Rectal smooth muscle tissue (tissue), 1 donor: ENCODE measurements around the gene RALGAPA2.

Source experiments
- H3K27ac ChIP-seq: one replicate; pipeline ENCODE4 v1.7.0; 2013; ENCODE audit warnings: low read depth, low read length, inconsistent platforms
- H3K27me3 ChIP-seq: one replicate; pipeline ENCODE4 v1.7.0; 2013; ENCODE audit warnings: low read length; ENCODE audit not compliant: control insufficient read depth, insufficient read depth
- H3K36me3 ChIP-seq: one replicate; pipeline ENCODE4 v1.7.0; 2013; ENCODE audit warnings: low read length; ENCODE audit not compliant: control insufficient read depth, insufficient read depth
- H3K4me1 ChIP-seq: one replicate; pipeline ENCODE4 v1.7.0; 2013; ENCODE audit warnings: low read length; ENCODE audit not compliant: control insufficient read depth, insufficient read depth
- H3K4me3 ChIP-seq: one replicate; pipeline ENCODE4 v1.7.0; 2013; ENCODE audit warnings: low read length
- H3K9ac ChIP-seq: one replicate; pipeline ENCODE4 v1.7.0; 2013; ENCODE audit warnings: low read length

RALGAPA2 gene

GRCh38 chr20:20399531-20400500, 312.6 kb downstream of the RALGAPA2 start:
- H3K36me3 ChIP-seq = no peaks in the 10 kb centered on the region
- no peak overlapping the region for H3K4me3 ChIP-seq
- no peak overlapping the region for H3K9ac ChIP-seq
- no peaks in the 10 kb centered on the region for H3K4me1 ChIP-seq
- no peak overlapping the region for H3K27ac ChIP-seq
- H3K27me3 ChIP-seq = no peaks in the 10 kb centered on the region

GRCh38 chr20:20398123-20398522, 314.3 kb downstream of the RALGAPA2 start:
- H3K4me3 ChIP-seq = no peak overlapping the region
- no peaks in the 10 kb centered on the region for H3K36me3 ChIP-seq
- no peak overlapping the region for H3K9ac ChIP-seq
- no peaks in the 10 kb centered on the region for H3K4me1 ChIP-seq
- H3K27ac ChIP-seq = no peak overlapping the region
- H3K27me3 ChIP-seq = no peaks in the 10 kb centered on the region

- no peak overlapping the region for H3K9ac ChIP-seq
- no peak overlapping the region for H3K27ac ChIP-seq
- H3K27me3 ChIP-seq = no peaks in the 10 kb centered on the region
- H3K4me1 ChIP-seq = no peaks in the 10 kb centered on the region
- peaks cover 3% of the 10 kb centered on the region for H3K36me3 ChIP-seq
- no peak overlapping the region for H3K4me3 ChIP-seq
Measured at GRCh38 chr20:20396794-20397193, 315.6 kb downstream of the RALGAPA2 start.

- Histone ChIP-seq H3K36me3 (peaks cover 3% of the 10 kb centered on the region), H3K4me1 (no peaks in the 10 kb centered on the region), H3K27ac (no peak overlapping the region), H3K27me3 (no peaks in the 10 kb centered on the region), H3K9ac (no peak overlapping the region), H3K4me3 (no peak overlapping the region)
Measured at GRCh38 chr20:20395903-20396568, 316.4 kb downstream of the RALGAPA2 start.

- no peaks in the 10 kb centered on the region for H3K27me3 ChIP-seq
- peaks cover 3% of the 10 kb centered on the region for H3K36me3 ChIP-seq
- no peak overlapping the region for H3K27ac ChIP-seq
- H3K4me3 ChIP-seq = no peak overlapping the region
- no peaks in the 10 kb centered on the region for H3K4me1 ChIP-seq
- no peak overlapping the region for H3K9ac ChIP-seq
Measured at GRCh38 chr20:20395087-20395486, 317.4 kb downstream of the RALGAPA2 start.

GRCh38 chr20:20393207-20394120, 319.0 kb downstream of the RALGAPA2 start:
- Histone ChIP-seq H3K27ac (no peak overlapping the region), H3K27me3 (no peaks in the 10 kb centered on the region), H3K4me1 (no peaks in the 10 kb centered on the region), H3K4me3 (no peak overlapping the region), H3K9ac (no peak overlapping the region), H3K36me3 (peaks cover 3% of the 10 kb centered on the region)

- H3K36me3 ChIP-seq = peaks cover 3% of the 10 kb centered on the region
Measured at GRCh38 chr20:20391766-20392165, 320.7 kb downstream of the RALGAPA2 start.

GRCh38 chr20:20391115-20391514, 321.3 kb downstream of the RALGAPA2 start:
- no peaks in the 10 kb centered on the region for H3K4me1 ChIP-seq
- no peak overlapping the region for H3K27ac ChIP-seq
- peaks cover 3% of the 10 kb centered on the region for H3K36me3 ChIP-seq
- no peak overlapping the region for H3K4me3 ChIP-seq
- no peaks in the 10 kb centered on the region for H3K27me3 ChIP-seq
- H3K9ac ChIP-seq = no peak overlapping the region

More at GRCh38 chr20:20391766-20392165, 320.7 kb downstream of the RALGAPA2 start:
- Histone ChIP-seq H3K4me3 (no peak overlapping the region), H3K9ac (no peak overlapping the region), H3K4me1 (no peaks in the 10 kb centered on the region), H3K27me3 (no peaks in the 10 kb centered on the region), H3K27ac (no peak overlapping the region)

GRCh38 chr20:20390393-20390792, 322.1 kb downstream of the RALGAPA2 start:
- Histone ChIP-seq H3K27me3 (no peaks in the 10 kb centered on the region), H3K9ac (no peak overlapping the region), H3K4me1 (no peaks in the 10 kb centered on the region), H3K4me3 (no peak overlapping the region), H3K27ac (no peak overlapping the region), H3K36me3 (peaks cover 3% of the 10 kb centered on the region)

GRCh38 chr20:20386192-20386591, 326.3 kb downstream of the RALGAPA2 start:
- no peak overlapping the region for H3K27ac ChIP-seq
- H3K9ac ChIP-seq = no peak overlapping the region
- H3K4me1 ChIP-seq = no peaks in the 10 kb centered on the region
- H3K36me3 ChIP-seq = no peaks in the 10 kb centered on the region
- no peak overlapping the region for H3K4me3 ChIP-seq
- no peaks in the 10 kb centered on the region for H3K27me3 ChIP-seq

- Histone ChIP-seq H3K27me3 (peaks cover 5% of the 10 kb centered on the region), H3K36me3 (no peaks in the 10 kb centered on the region), H3K27ac (no peak overlapping the region), H3K4me1 (no peaks in the 10 kb centered on the region), H3K4me3 (no peak overlapping the region), H3K9ac (no peak overlapping the region)
Measured at GRCh38 chr20:20375862-20376261, 336.6 kb downstream of the RALGAPA2 start.

- Histone ChIP-seq H3K27me3 (peaks cover 8% of the 10 kb centered on the region), H3K4me3 (no peak overlapping the region), H3K27ac (no peak overlapping the region), H3K4me1 (no peaks in the 10 kb centered on the region), H3K9ac (no peak overlapping the region), H3K36me3 (no peaks in the 10 kb centered on the region)
Measured at GRCh38 chr20:20373091-20373571, 339.3 kb downstream of the RALGAPA2 start.
